ENCODE data around the gene PLEKHA7. TPM values are rescaled to one million over a fixed set of nuclear protein-coding genes. Genes with fewer than 3 reads are reported as not detected.
A peak's percentile ranks its signal among the peaks of the same experiment; 100 is the strongest.

Gene PLEKHA7
- total RNA-seq, 1 experiment from 2014 or later = 18.4 TPM

GRCh38 chr11:16758382-16759024 lies 255.7 kb downstream of the PLEKHA7 start:
- TF ChIP-seq CTCF (conservative IDR thresholded peaks at IDR 0.05; ENCODE audit: low read depth, low read length) (no peak), EZH2 (IDR thresholded peaks at IDR 0.05; ENCODE audit: low read length, unreplicated experiment) (no peak), EZH2phosphoT487 (IDR thresholded peaks at IDR 0.05; ENCODE audit: borderline replicate concordance, low read length) (no peak)
- Histone ChIP-seq H3K9me3 (ENCODE audit: low read length) (no peaks in the 10 kb centered on the region), H3K27me3 (ENCODE audit: low read length) (no peaks in the 10 kb centered on the region), H4K20me1 (ENCODE audit: low read length) (no peaks in the 10 kb centered on the region), H3F3A (ENCODE audit: low read length, unreplicated experiment) (no peaks in the 10 kb centered on the region), H3K4me1 (ENCODE audit: insufficient read depth, low read length) (peaks cover 8% of the 10 kb centered on the region), H3K4me2 (ENCODE audit: low read length) (no peak overlapping the region), H2AFZ (ENCODE audit: low read length) (no peak overlapping the region), H3K9ac (ENCODE audit: low read length) (no peak overlapping the region), H3K79me2 (ENCODE audit: low read length) (no peaks in the 10 kb centered on the region), H3K27ac (ENCODE audit: low read length) (no peak overlapping the region), H3K36me3 (ENCODE audit: low read depth, low read length) (peaks cover 23% of the 10 kb centered on the region), H3K4me3 (ENCODE audit: low read length) (no peak overlapping the region), H3K9me2 (replicated peaks; ENCODE audit: low read length) (no peaks in the 10 kb centered on the region)
- no TSS peak for BruUV-seq (replicated peaks)
- no peak for DNase-seq
- ChIA-PET CTCF (no interaction called here), POLR2A (ENCODE audit: unreplicated experiment) (no interaction called here)
- no peak for ATAC-seq
- intact Hi-C loops (cut with micrococcal nuclease) = no loop called here

- peaks cover 9% of the 10 kb centered on the region; the same call in 1 of the 2 replicates for H3K79me2 ChIP-seq (ENCODE audit: low read length)
- H3K9me3 ChIP-seq (ENCODE audit: low read length) = no peaks in the 10 kb centered on the region
- TF ChIP-seq EZH2phosphoT487 (IDR thresholded peaks at IDR 0.05; ENCODE audit: borderline replicate concordance, low read length) = no peak
- no peak for TF ChIP-seq CTCF (conservative IDR thresholded peaks at IDR 0.05; ENCODE audit: low read depth, low read length)
- TF ChIP-seq EZH2 (IDR thresholded peaks at IDR 0.05; ENCODE audit: low read length, unreplicated experiment) = no peak
- ATAC-seq (peak; percentile 73), DNase-seq (peak; percentile 21)
- no peaks in the 10 kb centered on the region for H3K4me1 ChIP-seq (ENCODE audit: insufficient read depth, low read length)
- ChIA-PET CTCF (no interaction called here), POLR2A (ENCODE audit: unreplicated experiment) (no interaction called here)
- no peak overlapping the region for H2AFZ ChIP-seq (ENCODE audit: low read length)
- H4K20me1 ChIP-seq (ENCODE audit: low read length) = no peaks in the 10 kb centered on the region; the same call in 1 of the 2 replicates
- H3K4me2 ChIP-seq (ENCODE audit: low read length) = no peak overlapping the region
- H3K27ac ChIP-seq (ENCODE audit: low read length) = no peak overlapping the region
- H3K27me3 ChIP-seq (ENCODE audit: low read length) = no peaks in the 10 kb centered on the region
- BruUV-seq (replicated peaks) = no TSS peak
- intact Hi-C loops (cut with micrococcal nuclease) = no loop called here
- no peaks in the 10 kb centered on the region for H3K9me2 ChIP-seq (replicated peaks; ENCODE audit: low read length)
- peaks cover 60% of the 10 kb centered on the region for H3K36me3 ChIP-seq (ENCODE audit: low read depth, low read length)
- no peak overlapping the region for H3K9ac ChIP-seq (ENCODE audit: low read length)
- no peak overlapping the region for H3K4me3 ChIP-seq (ENCODE audit: low read length)
- H3F3A ChIP-seq (ENCODE audit: low read length, unreplicated experiment) = no peaks in the 10 kb centered on the region
These were observed 263.8 kb downstream of the PLEKHA7 start for GRCh38 chr11:16750417-16750816.

- Histone ChIP-seq H3K9me3 (ENCODE audit: low read length) (no peaks in the 10 kb centered on the region), H3K79me2 (ENCODE audit: low read length) (peaks cover 17% of the 10 kb centered on the region), H3K27me3 (ENCODE audit: low read length) (no peaks in the 10 kb centered on the region), H3K36me3 (ENCODE audit: low read depth, low read length) (peaks cover 67% of the 10 kb centered on the region), H3K4me1 (ENCODE audit: insufficient read depth, low read length) (no peaks in the 10 kb centered on the region), H3K4me3 (ENCODE audit: low read length) (no peak overlapping the region), H3F3A (ENCODE audit: low read length, unreplicated experiment) (no peaks in the 10 kb centered on the region), H3K9me2 (replicated peaks; ENCODE audit: low read length) (no peaks in the 10 kb centered on the region), H4K20me1 (ENCODE audit: low read length) (no peaks in the 10 kb centered on the region; the same call in 1 of the 2 replicates), H3K27ac (ENCODE audit: low read length) (no peak overlapping the region), H3K9ac (ENCODE audit: low read length) (no peak overlapping the region), H2AFZ (ENCODE audit: low read length) (no peak overlapping the region), H3K4me2 (ENCODE audit: low read length) (no peak overlapping the region)
- TF ChIP-seq CTCF (conservative IDR thresholded peaks at IDR 0.05; ENCODE audit: low read depth, low read length) (no peak), EZH2phosphoT487 (IDR thresholded peaks at IDR 0.05; ENCODE audit: borderline replicate concordance, low read length) (no peak), EZH2 (IDR thresholded peaks at IDR 0.05; ENCODE audit: low read length, unreplicated experiment) (no peak)
- DNase-seq = no peak
- intact Hi-C loops (cut with micrococcal nuclease) = no loop called here
- POLR2A ChIA-PET (ENCODE audit: unreplicated experiment) = no interaction called here
- BruUV-seq (replicated peaks) = no TSS peak
- CTCF ChIA-PET = no interaction called here
- no peak; the same call in 1 of the 2 replicates for ATAC-seq
These were observed 264.5 kb downstream of the PLEKHA7 start for GRCh38 chr11:16749666-16750065.

Measured in PC-3 (cell line).